ENCODE data around the gene ZNF444.

DNA sequence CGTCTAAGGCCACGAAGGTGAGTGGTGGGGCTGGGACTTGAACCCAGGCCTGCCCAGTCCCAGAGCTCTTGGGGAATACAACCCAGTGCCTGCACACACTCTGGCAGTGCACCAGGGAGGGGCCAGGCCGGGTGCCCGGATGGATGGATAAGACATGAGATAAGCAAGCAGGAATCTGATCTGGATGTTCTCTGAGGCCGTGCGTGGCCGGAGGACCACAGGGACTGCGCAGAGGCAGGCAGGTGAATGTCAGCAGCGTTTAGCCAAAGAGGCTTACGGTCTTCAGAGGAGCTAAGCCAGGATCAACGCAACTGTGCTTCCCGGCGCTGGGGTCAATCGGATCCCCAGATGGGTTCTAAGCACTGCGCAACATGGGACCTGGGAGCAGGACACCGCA lies 21.5 kb upstream of the ZNF444 start:
- TF ChIP-seq, protein P1, sequence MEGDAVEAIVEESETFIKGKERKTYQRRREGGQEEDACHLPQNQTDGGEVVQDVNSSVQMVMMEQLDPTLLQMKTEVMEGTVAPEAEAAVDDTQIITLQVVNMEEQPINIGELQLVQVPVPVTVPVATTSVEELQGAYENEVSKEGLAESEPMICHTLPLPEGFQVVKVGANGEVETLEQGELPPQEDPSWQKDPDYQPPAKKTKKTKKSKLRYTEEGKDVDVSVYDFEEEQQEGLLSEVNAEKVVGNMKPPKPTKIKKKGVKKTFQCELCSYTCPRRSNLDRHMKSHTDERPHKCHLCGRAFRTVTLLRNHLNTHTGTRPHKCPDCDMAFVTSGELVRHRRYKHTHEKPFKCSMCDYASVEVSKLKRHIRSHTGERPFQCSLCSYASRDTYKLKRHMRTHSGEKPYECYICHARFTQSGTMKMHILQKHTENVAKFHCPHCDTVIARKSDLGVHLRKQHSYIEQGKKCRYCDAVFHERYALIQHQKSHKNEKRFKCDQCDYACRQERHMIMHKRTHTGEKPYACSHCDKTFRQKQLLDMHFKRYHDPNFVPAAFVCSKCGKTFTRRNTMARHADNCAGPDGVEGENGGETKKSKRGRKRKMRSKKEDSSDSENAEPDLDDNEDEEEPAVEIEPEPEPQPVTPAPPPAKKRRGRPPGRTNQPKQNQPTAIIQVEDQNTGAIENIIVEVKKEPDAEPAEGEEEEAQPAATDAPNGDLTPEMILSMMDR (conservative IDR thresholded peaks at IDR 0.05; ENCODE audit: low read depth, low read length) = no peak
- TF ChIP-seq EZH2 (IDR thresholded peaks at IDR 0.05; ENCODE audit: low read length, unreplicated experiment) (no peak), EZH2phosphoT487 (IDR thresholded peaks at IDR 0.05; ENCODE audit: borderline replicate concordance, low read length) (no peak)
